ENCODE measurements around the gene GPX3. TPM values are rescaled to one million over a fixed set of nuclear protein-coding genes. Genes with fewer than 3 reads are reported as not detected.

The GPX3 gene
- total RNA-seq, 1 experiment from 2014 or later: 20.4 TPM

DNA sequence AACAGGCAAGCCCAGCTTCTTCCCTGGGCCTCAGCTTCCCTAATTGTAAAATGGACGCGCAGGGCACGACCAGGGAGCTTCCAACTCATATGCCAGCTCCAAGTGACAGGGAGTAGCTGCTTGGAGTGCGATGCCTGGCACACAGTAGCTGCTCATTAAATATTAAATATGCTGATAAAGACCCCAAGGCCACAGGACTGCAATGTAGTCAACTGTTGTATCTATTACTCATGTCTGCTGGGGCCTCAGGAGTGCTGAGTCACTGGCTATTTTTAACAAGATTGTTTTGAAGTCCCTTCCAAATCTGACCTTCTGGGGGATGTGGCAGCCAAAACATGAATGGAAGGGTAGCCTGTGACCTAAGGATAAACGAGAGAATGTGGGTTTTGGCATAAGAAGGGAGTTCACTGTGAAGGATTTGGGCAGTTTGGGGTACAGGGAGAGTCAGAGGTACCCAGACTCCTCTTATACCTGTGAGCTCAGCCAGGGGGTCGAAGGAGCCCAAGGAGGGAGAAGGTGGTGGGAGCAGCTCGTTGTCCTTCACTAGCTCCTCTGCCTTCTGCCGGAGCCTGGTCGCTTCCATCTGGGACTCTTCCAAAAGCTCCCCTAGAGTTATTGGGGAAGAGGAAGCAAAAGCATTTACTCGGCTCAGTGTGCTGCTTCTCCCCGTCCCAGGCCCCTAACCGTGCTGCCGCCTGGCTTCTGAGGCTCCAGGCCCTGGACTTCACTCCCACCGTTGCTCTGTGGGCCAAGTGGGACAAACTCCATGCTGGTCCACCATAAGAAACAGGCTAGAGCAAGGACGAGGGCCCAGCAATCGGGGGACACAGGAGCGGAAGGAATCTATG, 43.0 kb downstream of the GPX3 start:
- no peak overlapping the region for H3T11ph ChIP-seq (ENCODE audit: low read length)
- peak overlapping the region in 1 of 3 experiments; percentile 84; a peak in 3 of 7 replicates for H3K27ac Mint-ChIP-seq

More for the DNA sequence above, 43.0 kb downstream of the GPX3 start:
- H3K79me1 ChIP-seq (ENCODE audit: insufficient read depth, low read depth, low read length, poor library complexity, severe bottlenecking): no peaks in the 10 kb centered on the region
- Mint-ChIP-seq H3K9me3 (no peaks in the 10 kb centered on the region), H3K4me1 (peaks cover 19 to 20% of the 10 kb centered on the region in 2 experiments), H3K27me3 (ENCODE audit: low read depth) (no peaks in the 10 kb centered on the region), H3K4me3 (no peak overlapping the region), H3K36me3 (ENCODE audit: insufficient read depth in 1 of 3, low read depth in 3 of 3) (peaks cover 3 to 34% (median 26%) of the 10 kb centered on the region in 3 experiments)
- H3K4me2 ChIP-seq (ENCODE audit: insufficient read depth, insufficient read length, low read length): no peak overlapping the region
- no peak overlapping the region for H2AFZ ChIP-seq (ENCODE audit: low read length)
- no peaks in the 10 kb centered on the region for H4K20me1 ChIP-seq (ENCODE audit: control insufficient read depth, insufficient read depth, insufficient read length)
- DNase-seq: no peak
- no peak overlapping the region for H3K56ac ChIP-seq (ENCODE audit: insufficient read length, low read depth, low read length)
- no peak overlapping the region for H2BK12ac ChIP-seq (ENCODE audit: insufficient read length, low read depth, low read length)
- no peaks in the 10 kb centered on the region for H3K23me2 ChIP-seq (ENCODE audit: insufficient read length, low read depth, low read length, poor library complexity, severe bottlenecking)
- no peak overlapping the region for H3K9ac ChIP-seq (ENCODE audit: extremely low read depth, insufficient read length, low read length)
- no peaks in the 10 kb centered on the region for H3K27me3 ChIP-seq (ENCODE audit: insufficient read depth, low read length)
- no peaks in the 10 kb centered on the region for H3K4me1 ChIP-seq (ENCODE audit: insufficient read depth, low read length)
- H2BK15ac ChIP-seq (ENCODE audit: low read depth, low read length): no peak overlapping the region
- H2BK20ac ChIP-seq (ENCODE audit: low read depth, low read length, poor library complexity, severe bottlenecking): no peak overlapping the region
- no peaks in the 10 kb centered on the region for H3K79me2 ChIP-seq (ENCODE audit: insufficient read depth, low read length)
- no peak overlapping the region for H4K5ac ChIP-seq (ENCODE audit: insufficient read length, low read depth, low read length)
- H2BK5ac ChIP-seq (ENCODE audit: insufficient read length, low read length): no peak overlapping the region
- no peak overlapping the region for H4K91ac ChIP-seq (ENCODE audit: insufficient read length, low read depth, low read length)
- no peak overlapping the region for H4K8ac ChIP-seq (replicated peaks; ENCODE audit: insufficient read length, low read depth, low read length)
- H3K4ac ChIP-seq (ENCODE audit: low read depth, low read length): no peak overlapping the region
- H3K23ac ChIP-seq (ENCODE audit: insufficient read length, low read depth, low read length): no peak overlapping the region
- H2BK120ac ChIP-seq (ENCODE audit: low read depth, low read length, poor library complexity, severe bottlenecking): no peak overlapping the region
- no peak overlapping the region for H3K14ac ChIP-seq (ENCODE audit: insufficient read depth, low read length)
- no peak overlapping the region for H3K18ac ChIP-seq (ENCODE audit: insufficient read length, low read depth, low read length)
- H3K9me3 ChIP-seq (ENCODE audit: control insufficient read depth, low read depth, low read length): no peaks in the 10 kb centered on the region
- WGBS (ENCODE audit: extremely low coverage, insufficient read length, low lambda C conversion rate): no CpG with 5 or more reads among the region's 17 CpGs
- TF ChIP-seq, protein P1, sequence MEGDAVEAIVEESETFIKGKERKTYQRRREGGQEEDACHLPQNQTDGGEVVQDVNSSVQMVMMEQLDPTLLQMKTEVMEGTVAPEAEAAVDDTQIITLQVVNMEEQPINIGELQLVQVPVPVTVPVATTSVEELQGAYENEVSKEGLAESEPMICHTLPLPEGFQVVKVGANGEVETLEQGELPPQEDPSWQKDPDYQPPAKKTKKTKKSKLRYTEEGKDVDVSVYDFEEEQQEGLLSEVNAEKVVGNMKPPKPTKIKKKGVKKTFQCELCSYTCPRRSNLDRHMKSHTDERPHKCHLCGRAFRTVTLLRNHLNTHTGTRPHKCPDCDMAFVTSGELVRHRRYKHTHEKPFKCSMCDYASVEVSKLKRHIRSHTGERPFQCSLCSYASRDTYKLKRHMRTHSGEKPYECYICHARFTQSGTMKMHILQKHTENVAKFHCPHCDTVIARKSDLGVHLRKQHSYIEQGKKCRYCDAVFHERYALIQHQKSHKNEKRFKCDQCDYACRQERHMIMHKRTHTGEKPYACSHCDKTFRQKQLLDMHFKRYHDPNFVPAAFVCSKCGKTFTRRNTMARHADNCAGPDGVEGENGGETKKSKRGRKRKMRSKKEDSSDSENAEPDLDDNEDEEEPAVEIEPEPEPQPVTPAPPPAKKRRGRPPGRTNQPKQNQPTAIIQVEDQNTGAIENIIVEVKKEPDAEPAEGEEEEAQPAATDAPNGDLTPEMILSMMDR (conservative IDR thresholded peaks at IDR 0.05): no peak
- H3K27ac ChIP-seq (ENCODE audit: insufficient read length, low read depth, low read length): no peak overlapping the region
- no peak overlapping the region for H2AK5ac ChIP-seq (ENCODE audit: insufficient read length, low read length)

Measured in H9 (cell line).